Measurements from ENCODE around the gene BHLHE40. TPM values are rescaled to one million over a fixed set of nuclear protein-coding genes. Genes with fewer than 3 reads are reported as not detected.

The BHLHE40 gene
- total and polyA plus RNA-seq, 2 experiments from 2014 or later, result 1.7 to 2.2 TPM

- TF ChIP-seq ZNF462 (CRISPR knock-in tag; IDR thresholded peaks at IDR 0.05) (no peak), STAT1 (IDR thresholded peaks at IDR 0.05; ENCODE audit: unreplicated experiment) (no peak)
These were observed 42.1 kb upstream of the BHLHE40 start (continued) for GRCh38 chr3:4936982-4937614.

- no peaks in the 10 kb centered on the region for H3K27me3 Mint-ChIP-seq (ENCODE audit: insufficient read depth, low read depth, poor library complexity)
- no peaks in the 10 kb centered on the region for H3K9me3 Mint-ChIP-seq
- Histone ChIP-seq H3K4me3 (no peak overlapping the region), H3F3A (replicated peaks; ENCODE audit: low read depth) (no peaks in the 10 kb centered on the region), H3K36me3 (ENCODE audit: insufficient read depth) (no peaks in the 10 kb centered on the region), H3K27me3 (ENCODE audit: insufficient read depth) (no peaks in the 10 kb centered on the region), H3K4me2 (no peak overlapping the region), H3K27ac (ENCODE audit: low read depth) (no peak overlapping the region), H4K20me1 (replicated peaks; ENCODE audit: insufficient read depth) (no peaks in the 10 kb centered on the region), H3K9me2 (ENCODE audit: insufficient read depth) (0 out of 2 replicates have a peak, but pooled peaks cover 3% of the 10 kb centered on the region), H3K79me2 (replicated peaks; ENCODE audit: insufficient read depth) (no peaks in the 10 kb centered on the region), H2AFZ (no peak overlapping the region), H3K4me1 (ENCODE audit: insufficient read depth) (no peaks in the 10 kb centered on the region)
- H3K27ac Mint-ChIP-seq, result no peak overlapping the region
- H3K4me1 Mint-ChIP-seq, result no peaks in the 10 kb centered on the region
- no peak for DNase-seq (ENCODE audit: low spot score)
- ATAC-seq, result no peak
- TF ChIP-seq EZH2 (IDR thresholded peaks at IDR 0.05; ENCODE audit: low read depth, unreplicated experiment), result no peak
- TF ChIP-seq ETS1 (IDR thresholded peaks at IDR 0.05), result no peak
- no peak for TF ChIP-seq NANOG (IDR thresholded peaks at IDR 0.05; ENCODE audit: borderline replicate concordance)
- no peak overlapping the region for H3K4me3 Mint-ChIP-seq
- H3K36me3 Mint-ChIP-seq (ENCODE audit: low read depth), result no peaks in the 10 kb centered on the region
These were observed 40.8 kb upstream of the BHLHE40 start for GRCh38 chr3:4938281-4938982.
